Lung (tissue), 12 donors: Measurements from ENCODE around the gene FOXG1. TPM values are rescaled to one million over a fixed set of nuclear protein-coding genes. Genes with fewer than 3 reads are reported as not detected.
A peak's percentile ranks its signal among the peaks of the same experiment; 100 is the strongest.

ENCODE experiments used
- ATAC-seq: fragments of 200-7000 bp; cut with Tn5 transposase; one replicate; pipeline ENCODE4 v1.9.1; 2020; ENCODE audit warnings: moderate number of reproducible peaks; ENCODE audit not compliant: insufficient read depth, low FRiP score
- DNase-seq, 3 donors: peaks; one replicate each; pipeline ENCODE4 v3.0.0-alpha.2; 2013 to 2017
- H3K27ac ChIP-seq, 2 donors: one replicate each; pipeline ENCODE4 v1.5.1; 2013; ENCODE audit warnings: mild to moderate bottlenecking in 2 of 2, moderate library complexity in 2 of 2, control low read depth in 1 of 2, inconsistent platforms in 1 of 2, low read depth in 1 of 2, low read length in 1 of 2
- H3K27me3 ChIP-seq, 3 donors: one replicate each; pipeline ENCODE4 v1.5.1; 2013; ENCODE audit warnings: low read length in 2 of 3; ENCODE audit not compliant: control insufficient read depth in 3 of 3, insufficient read depth in 3 of 3
- H3K36me3 ChIP-seq, 4 donors: one replicate each; pipeline ENCODE4 v1.5.1; 2013; ENCODE audit warnings: low read length in 4 of 4, mild to moderate bottlenecking in 1 of 4, moderate library complexity in 1 of 4; ENCODE audit not compliant: control insufficient read depth in 4 of 4, insufficient read depth in 4 of 4
- H3K4me1 ChIP-seq, 5 donors: one replicate each; pipeline ENCODE4 v1.5.1; 2013; ENCODE audit warnings: low read length in 5 of 5, mild to moderate bottlenecking in 2 of 5, moderate library complexity in 1 of 5; ENCODE audit not compliant: control insufficient read depth in 5 of 5, insufficient read depth in 5 of 5
- H3K4me3 ChIP-seq: one replicate; pipeline ENCODE4 v1.5.1; 2013; ENCODE audit warnings: mild to moderate bottlenecking, control low read depth, moderate library complexity
- H3K9ac ChIP-seq, 2 donors: one replicate each; pipeline ENCODE4 v1.5.1; 2013; ENCODE audit warnings: low read length in 2 of 2, control low read depth in 1 of 2; ENCODE audit not compliant: insufficient read depth in 1 of 2
- H3K9me3 ChIP-seq, 4 donors: one replicate each; pipeline ENCODE4 v1.5.1; 2013; ENCODE audit warnings: low read length in 3 of 4, mild to moderate bottlenecking in 1 of 4, moderate library complexity in 1 of 4; ENCODE audit not compliant: control insufficient read depth in 4 of 4, insufficient read depth in 3 of 4
- CTCF ChIP-seq: IDR thresholded peaks from 2 replicates; pipeline ENCODE4 v1.5.1; 2012; ENCODE audit warnings: mild to moderate bottlenecking; ENCODE audit errors: control extremely low read depth, extremely low read depth
- WGBS, 2 donors: extraction: QIAGEN DNeasy Blood & Tissue Kit; methylation state at CpG; one replicate each; pipeline ENCODE4 v1.1.7; 2013; 5-methylcytosine and 5-hydroxymethylcytosine counted together
- polyA plus RNA-seq, 2 donors: library from polyadenylated mRNA; stranded (reverse); fragments of 200-250 nt; gene quantifications; one replicate each; pipeline ENCODE4 v1.2.1, GENCODE V29; 2013
- total RNA-seq, 2 donors: library from RNA; depleted of rRNA in 1 of 2; stranded (reverse); fragments of >200 nt in 1 of 2; gene quantifications; one replicate each; pipeline ENCODE4 v1.2.1, GENCODE V29; 2014 to 2021
- donor health status: control.
- donor health status: control.
- donor health status: Bipolar disorder and iron deficiency.
- donor health status: healthy.
- donor health status: DM: yes; HTN: yes; CAD: no.

Gene FOXG1
- total and polyA plus RNA-seq, 4 donors = 0.02 to 0.06 TPM; not detected in 2

GRCh38 chr14:28762303-28762954 is 4.2 kb upstream of the FOXG1 start:
- Histone ChIP-seq H3K27ac (no peak overlapping the region), H3K9ac (no peak overlapping the region), H3K4me3 (no peak overlapping the region), H3K9me3 (peaks cover 0 to 12% (median 0%) of the 10 kb centered on the region in 4 donors), H3K27me3 (peaks cover 29 to 88% (median 84%) of the 10 kb centered on the region in 3 donors), H3K36me3 (no peaks in the 10 kb centered on the region), H3K4me1 (peaks cover 0 to 8% (median 5%) of the 10 kb centered on the region in 5 donors)
- TF ChIP-seq CTCF = no peak
- 9 to 11% methylated on average over 8 of the region's 8 CpGs for WGBS, 2 donors
- DNase-seq (no peak), ATAC-seq (no peak)

GRCh38 chr14:28762955-28763326 is 3.6 kb upstream of the FOXG1 start:
- H3K9ac ChIP-seq = no peak overlapping the region
- ATAC-seq (no peak), DNase-seq (no peak)
- H3K9me3 ChIP-seq = peaks cover 0 to 15% (median 0%) of the 10 kb centered on the region in 4 donors
- no peaks in the 10 kb centered on the region for H3K36me3 ChIP-seq
- no peak for TF ChIP-seq CTCF
- peaks cover 0 to 8% (median 5%) of the 10 kb centered on the region in 5 donors for H3K4me1 ChIP-seq
- H3K4me3 ChIP-seq = no peak overlapping the region
- no peak overlapping the region for H3K27ac ChIP-seq
- peaks cover 29 to 87% (median 83%) of the 10 kb centered on the region in 3 donors for H3K27me3 ChIP-seq
- WGBS, 2 donors = 2 to 4% methylated on average over 3 of the region's 3 CpGs

GRCh38 chr14:28763751-28764256 is 2.8 kb upstream of the FOXG1 start:
- Histone ChIP-seq H3K9ac (no peak overlapping the region), H3K36me3 (no peaks in the 10 kb centered on the region), H3K27ac (no peak overlapping the region), H3K4me1 (peaks cover 0 to 8% (median 5%) of the 10 kb centered on the region in 5 donors), H3K4me3 (no peak overlapping the region), H3K27me3 (peaks cover 29 to 87% (median 83%) of the 10 kb centered on the region in 3 donors), H3K9me3 (peaks cover 0 to 21% (median 0%) of the 10 kb centered on the region in 4 donors)
- no peak for TF ChIP-seq CTCF
- no peak for ATAC-seq
- peak in 1 of 3 donors; percentile 13 for DNase-seq
- 4 to 8% methylated on average over 4 of the region's 4 CpGs for WGBS, 2 donors
